GM12878 (cell line): Measurements from ENCODE around the gene NIFK. TPM values are rescaled to one million over a fixed set of nuclear protein-coding genes. Genes with fewer than 3 reads are reported as not detected.
A peak's percentile ranks its signal among the peaks of the same experiment; 100 is the strongest.

Source experiments
- BCLAF1 ChIP-seq: fragments of 450-650 bp; IDR thresholded peaks from 2 replicates; pipeline ENCODE4 v1.6.1; 2017; ENCODE audit warnings: antibody characterized with exemption, mild to moderate bottlenecking, moderate library complexity
- CUX1 ChIP-seq: IDR thresholded peaks from 2 replicates; pipeline ENCODE4 v1.6.1; 2012; ENCODE audit warnings: improper control_type of control experiment, low read depth, low read length; ENCODE audit not compliant: insufficient replicate concordance
- E4F1 ChIP-seq: fragments of 450-650 bp; IDR thresholded peaks from 2 replicates; pipeline ENCODE4 v1.6.1; 2018; ENCODE audit warnings: borderline replicate concordance, mild to moderate bottlenecking; ENCODE audit not compliant: partially characterized antibody
- HDAC2 ChIP-seq: fragments of 200-600 bp; sonication (generic); IDR thresholded peaks from 2 replicates; pipeline ENCODE4 v1.6.1; 2017
- HDAC6 ChIP-seq: fragments of 200-600 bp; sonication (generic); IDR thresholded peaks from one replicate; pipeline ENCODE4 v1.8.0; 2017; ENCODE audit warnings: antibody characterized with exemption; ENCODE audit not compliant: unreplicated experiment
- HSF1 ChIP-seq: fragments of 150-350 bp; IDR thresholded peaks from 2 replicates; pipeline ENCODE4 v1.6.1; 2014; ENCODE audit warnings: mild to moderate bottlenecking, low read depth, low read length
- POLR2AphosphoS5 ChIP-seq: IDR thresholded peaks from 2 replicates; pipeline ENCODE4 v1.6.1; 2011; ENCODE audit warnings: mild to moderate bottlenecking, low read length, inconsistent platforms
- RAD21 ChIP-seq: IDR thresholded peaks from 2 replicates; pipeline ENCODE4 v1.6.1; 2011; ENCODE audit warnings: mild to moderate bottlenecking, low read depth, low read length, moderate library complexity; ENCODE audit not compliant: insufficient read depth
- RELA ChIP-seq: fragments of 450-650 bp; IDR thresholded peaks from 2 replicates; pipeline ENCODE4 v1.8.0; 2014; ENCODE audit warnings: borderline replicate concordance; ENCODE audit not compliant: partially characterized antibody
- SPI1 ChIP-seq: IDR thresholded peaks from 2 replicates; pipeline ENCODE4 v1.6.1; 2011; ENCODE audit warnings: low read depth, mild to moderate bottlenecking, low read length, moderate library complexity, borderline replicate concordance; ENCODE audit not compliant: insufficient read depth
- SREBF1 ChIP-seq: IDR thresholded peaks from 2 replicates; pipeline ENCODE4 v1.6.1; 2012; ENCODE audit warnings: mild to moderate bottlenecking, low read length
- SRF ChIP-seq, 2 experiments: IDR thresholded peaks; 2 replicates each; pipeline ENCODE4 v1.6.1; 2011; ENCODE audit warnings: low read depth in 2 of 2, low read length in 2 of 2, mild to moderate bottlenecking in 1 of 2, moderate library complexity in 1 of 2
- STAT3 ChIP-seq: IDR thresholded peaks from 2 replicates; pipeline ENCODE4 v1.6.1; 2011; ENCODE audit warnings: low read depth, low read length, improper control_type of control experiment
- TBL1XR1 ChIP-seq: IDR thresholded peaks from 2 replicates; pipeline ENCODE4 v1.6.1; 2012; ENCODE audit warnings: low read depth, low read length, improper control_type of control experiment
- TCF3 ChIP-seq: IDR thresholded peaks from 2 replicates; pipeline ENCODE4 v1.6.1; 2012; ENCODE audit warnings: low read depth, mild to moderate bottlenecking, low read length, borderline replicate concordance; ENCODE audit not compliant: insufficient read depth
- ZNF274 ChIP-seq: IDR thresholded peaks from one replicate; pipeline ENCODE4 v1.8.0; 2011; ENCODE audit not compliant: insufficient read length, insufficient read depth
- ZZZ3 ChIP-seq: IDR thresholded peaks from 2 replicates; pipeline ENCODE4 v1.6.1; 2011; ENCODE audit warnings: low read depth; ENCODE audit not compliant: control insufficient read depth, insufficient read length
- polyA plus RNA-seq, 11 experiments: library from polyadenylated mRNA; depleted of rRNA in 4 of 11; unstranded in 6 of 11; stranded (reverse) in 5 of 11; fragments of >200 nt; fragmentation: Nextera tagmentation in 4 of 11; fragmentation: Illumina TruSeq in 1 of 11; extraction: Ambion mirVana in 4 of 11; extraction: Trizol in 1 of 11; gene quantifications; 1 replicate in 1 of 11; 2 replicates in 10 of 11; pipeline versions ENCODE4 v1.2.1 to v1.2.3, GENCODE V29; 2011 to 2016; ENCODE audit warnings: inconsistent platforms in 2 of 11, missing spikeins in 2 of 11, low read depth in 1 of 11
- total RNA-seq, 4 experiments: library from RNA; depleted of rRNA in 3 of 4; stranded (reverse); fragments of >200 nt in 3 of 4; fragmentation: Illumina TruSeq in 1 of 4; extraction: Trizol in 1 of 4; gene quantifications; 2 replicates each; pipeline versions ENCODE4 v1.2.1 to v1.2.3, GENCODE V29; 2013 to 2021

NIFK gene
- total and polyA plus RNA-seq, 10 of the 15 experiments (the other 5 are each of a cell fraction or from before 2014, with no cell fraction given), result 47.2 to 286 (median 157) TPM

GRCh38 chr2:121736462-121737336, at the start of gene NIFK (continued):
- TF ChIP-seq HSF1 (no peak), BCLAF1 (no peak), STAT3 (no peak), HDAC6 (no peak), RELA (no peak), HDAC2 (no peak), E4F1 (peak; percentile 69), ZNF274 (no peak), ZZZ3 (no peak), TBL1XR1 (no peak), POLR2AphosphoS5 (peak; percentile 88), SPI1 (no peak), SRF (IDR thresholded peaks at IDR 0.05; ENCODE audit: low read depth in 2 of 2, low read length in 2 of 2) (0 out of 4 replicates have a peak, but pooled peaks of 1 of the 2 experiments have one; percentile 41), CUX1 (no peak), RAD21 (no peak), TCF3 (no peak), SREBF1 (no peak)
